Measurements from ENCODE around the gene CCDC24. TPM values are rescaled to one million over a fixed set of nuclear protein-coding genes. Genes with fewer than 3 reads are reported as not detected.

CCDC24 gene
- total and polyA plus RNA-seq, 2 donors (not counting 3 experiments of a cell fraction or from before 2014, with no cell fraction given) = 2.2 to 3.1 TPM

DNA sequence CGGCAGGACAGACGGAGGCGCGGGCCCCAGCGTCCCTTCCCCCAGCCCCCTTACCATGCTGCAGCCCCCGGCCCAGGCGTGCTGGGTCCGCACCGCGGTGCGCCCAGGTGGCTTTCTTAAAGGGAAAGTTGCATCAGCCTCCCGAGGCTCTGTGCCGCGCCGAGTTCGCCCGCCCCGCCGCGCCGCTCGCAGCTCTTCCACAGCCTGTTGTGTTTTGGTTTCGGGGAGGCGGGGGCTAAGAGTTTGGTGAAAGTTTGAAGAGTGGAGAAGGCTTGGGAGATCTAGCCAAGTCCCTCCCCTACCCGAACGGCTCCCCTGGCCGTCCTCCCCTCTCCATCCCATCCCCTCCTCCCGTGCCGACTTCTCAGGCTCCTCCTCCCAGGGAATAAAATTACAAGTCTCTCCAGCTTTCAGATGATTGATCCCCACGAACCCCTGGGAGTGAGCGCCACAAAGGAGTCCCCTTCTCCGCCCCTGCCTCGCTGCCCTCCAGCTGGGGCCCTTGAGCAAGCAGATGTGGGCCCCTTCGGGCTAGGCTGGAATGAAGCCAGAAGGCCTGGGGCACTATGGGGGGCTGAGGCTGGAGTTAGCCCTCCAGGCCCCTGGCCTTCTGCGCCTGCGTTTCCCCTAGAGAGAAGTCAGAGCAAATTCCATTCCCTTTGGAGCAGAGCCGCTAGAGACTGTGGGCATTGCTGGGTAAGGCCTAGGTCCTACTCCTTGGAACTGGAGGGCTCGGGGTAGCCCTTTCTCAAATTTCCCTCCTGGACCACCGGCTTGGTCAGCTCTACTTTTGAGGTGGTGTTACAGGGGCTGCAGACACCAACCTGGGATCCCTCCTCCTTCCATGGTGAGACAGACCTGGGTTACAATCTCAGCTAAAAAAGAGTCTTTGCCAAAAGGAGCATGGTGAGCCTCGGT, 40.1 kb downstream of the CCDC24 start, which contains the start of gene SLC6A9:
SLC6A9 (minus strand) TSS at position 211 of the 918 bp plus-strand sequence. CDS start 7,185 bp downstream, outside the sequence.
- dilution Hi-C loops (cut with MboI; ENCODE audit: extremely low pct_ligation_motif_present, low sequenced_read_pairs) (no loop called here), intact Hi-C loops (cut with micrococcal nuclease) (loop anchor here (2.0 to 5.0 kb wide), 2 partner anchors 39 to 63 kb away; partner anchors contain the start of gene CCDC24)
- Histone ChIP-seq H4K20me1 (replicated peaks; ENCODE audit: control insufficient read depth, extremely low read depth, insufficient read depth, low read length) (no peaks in the 10 kb centered on the region), H3K27me3 (ENCODE audit: control insufficient read depth in 2 of 2, insufficient read depth in 2 of 2, low read length in 2 of 2) (no peaks in the 10 kb centered on the region), H3K9me3 (replicated peaks; ENCODE audit: control insufficient read depth, insufficient read depth, low read length) (no peaks in the 10 kb centered on the region), H2AFZ (ENCODE audit: low read depth, low read length) (peak within 1 kb of the TSS; percentile 74), H3K36me3 (ENCODE audit: control insufficient read depth in 2 of 2, extremely low read depth in 1 of 2, insufficient read depth in 2 of 2, low read length in 2 of 2) (no peaks in the 10 kb centered on the region), H3K79me2 (ENCODE audit: control insufficient read depth, insufficient read depth, low read length) (no peaks in the 10 kb centered on the region), H3K4me1 (ENCODE audit: control insufficient read depth, extremely low read depth, insufficient read depth, low read length) (peaks cover 7% of the 10 kb centered on the region), H3K9me1 (replicated peaks; ENCODE audit: control insufficient read depth, extremely low read depth, insufficient read depth, low read length) (no peaks in the 10 kb centered on the region), H3K27ac (ENCODE audit: insufficient read depth, low read depth, low read length) (no peak within 1 kb of the TSS), H3K4me3 (replicated peaks in 1 of 3; ENCODE audit: insufficient read depth in 1 of 3, low read depth in 1 of 3, low read length in 3 of 3) (peak within 1 kb of the TSS; percentile 35 to 67 (median 59)), H3K9ac (replicated peaks; ENCODE audit: extremely low read depth, insufficient read depth, low read length) (peak within 1 kb of the TSS; percentile 48), H3K4me2 (ENCODE audit: insufficient read depth, low read length) (peak within 1 kb of the TSS; percentile 79)
- FAIRE-seq (peak; percentile 64), DNase-seq (ENCODE audit: low read depth, low spot score) (peak; percentile 34)
- no TSS peak for BruUV-seq (replicated peaks)
- TF ChIP-seq, protein P1, sequence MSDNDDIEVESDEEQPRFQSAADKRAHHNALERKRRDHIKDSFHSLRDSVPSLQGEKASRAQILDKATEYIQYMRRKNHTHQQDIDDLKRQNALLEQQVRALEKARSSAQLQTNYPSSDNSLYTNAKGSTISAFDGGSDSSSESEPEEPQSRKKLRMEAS (IDR thresholded peaks at IDR 0.05; ENCODE audit: insufficient read depth, insufficient read length) = no peak
- no peak for TF ChIP-seq POLR2AphosphoS5 (IDR thresholded peaks at IDR 0.05; ENCODE audit: insufficient read depth, low read depth, low read length)
- TF ChIP-seq MYC (IDR thresholded peaks at IDR 0.05; ENCODE audit: low read depth, low read length) = no peak
- TF ChIP-seq POLR2A (IDR thresholded peaks at IDR 0.05; ENCODE audit: low read depth, low read length) = no peak
- TF ChIP-seq GATA2 (IDR thresholded peaks at IDR 0.05; ENCODE audit: insufficient read depth, insufficient read length, low read depth, low read length) = no peak
- no peak for TF ChIP-seq EZH2 (IDR thresholded peaks at IDR 0.05; ENCODE audit: borderline replicate concordance, low read depth, low read length, severe bottlenecking)
- no peak for TF ChIP-seq FOS (IDR thresholded peaks at IDR 0.05; ENCODE audit: borderline replicate concordance, insufficient read depth, low read length)
- ChIA-PET CTCF (interaction anchor here (0.6 to 2.2 kb wide), 2 partner anchors 26 to 399 kb away, joined by 3 to 7 read pairs; no protein-coding TSS in a partner anchor), POLR2A (interaction anchor here (0.6 kb wide), 1 partner anchor 62 kb away, joined by 3 read pairs; the partner anchor contains the start of gene DPH2)

Measured in endothelial cell of umbilical vein (primary cell).